Activated CD8-positive, alpha-beta T cell treated with anti-CD3 and anti-CD28 coated beads for 36 hours (primary cell): ENCODE data around the gene CDK5RAP2. TPM values are rescaled to one million over a fixed set of nuclear protein-coding genes. Genes with fewer than 3 reads are reported as not detected.

Experiments used
- ATAC-seq: fragments of 200-7000 bp; cut with Tn5 transposase; one replicate; pipeline ENCODE4 v1.10.0; 2021; ENCODE audit warnings: mild to moderate bottlenecking, moderate library complexity
- CTCF ChIA-PET: fragments of 350-600 bp; sonication (Branson Sonifier 250); formaldehyde crosslinking; loops from one replicate; lab custom pipeline; 2021; ENCODE audit warnings: antibody characterized with exemption; lab: Charles Lee
- POLR2A ChIA-PET: fragments of 350-600 bp; sonication (Branson Sonifier 250); formaldehyde crosslinking; loops from one replicate; lab custom pipeline; 2021; ENCODE audit warnings: antibody characterized with exemption; lab: Charles Lee
- DNase-seq: peaks from one replicate; pipeline ENCODE4 v3.0.0-alpha.2; 2020
- H3K27ac Mint-ChIP-seq: one replicate; pipeline ENCODE4 v1.8.0; 2021; ENCODE audit warnings: mild to moderate bottlenecking, mixed read lengths
- H3K27me3 Mint-ChIP-seq: one replicate; pipeline ENCODE4 v1.8.0; 2021; ENCODE audit warnings: mixed read lengths
- H3K36me3 Mint-ChIP-seq: one replicate; pipeline ENCODE4 v1.8.0; 2021; ENCODE audit warnings: low read depth, mixed read lengths
- H3K4me1 Mint-ChIP-seq: one replicate; pipeline ENCODE4 v1.8.0; 2021; ENCODE audit warnings: low read depth, mixed read lengths
- H3K4me3 Mint-ChIP-seq: one replicate; pipeline ENCODE4 v1.8.0; 2021; ENCODE audit warnings: mild to moderate bottlenecking, moderate library complexity, mixed read lengths
- H3K9me3 Mint-ChIP-seq: one replicate; pipeline ENCODE4 v1.8.0; 2021; ENCODE audit warnings: mixed read lengths
- CTCF ChIP-seq: fragments of 200-600 bp; IDR thresholded peaks from one replicate; pipeline ENCODE4 v1.8.0; 2022; ENCODE audit warnings: antibody characterized with exemption, mild to moderate bottlenecking
- intact Hi-C: fragments of 100-400 bp; cut with micrococcal nuclease; formaldehyde crosslinking; loops from one replicate; pipeline ENCODE4 v1.10.0; 2022
- total RNA-seq, 2 experiments: library from RNA; stranded (reverse); gene quantifications; one replicate each; pipeline ENCODE4 v1.2.3, GENCODE V29; 2021

The CDK5RAP2 gene
- total RNA-seq, 2 experiments from 2014 or later = 61.5 to 67.6 TPM

GRCh38 chr9:120358877-120359276 is 221.1 kb downstream of the CDK5RAP2 start:
- no peaks in the 10 kb centered on the region for H3K27me3 Mint-ChIP-seq
- DNase-seq = no peak
- H3K36me3 Mint-ChIP-seq = peaks cover 2% of the 10 kb centered on the region
- TF ChIP-seq CTCF = no peak
- no peak overlapping the region for H3K4me3 Mint-ChIP-seq
- H3K27ac Mint-ChIP-seq = no peak overlapping the region
- H3K9me3 Mint-ChIP-seq = no peaks in the 10 kb centered on the region
- ChIA-PET CTCF (no interaction called here), POLR2A (no interaction called here)
- H3K4me1 Mint-ChIP-seq = no peaks in the 10 kb centered on the region
- no peak for ATAC-seq
- intact Hi-C loops = no loop called here

- ChIA-PET POLR2A (interaction anchor here (0.7 kb wide), 1 partner anchor 91 kb away, joined by 3 read pairs; no protein-coding TSS in a partner anchor), CTCF (no interaction called here)
- no peaks in the 10 kb centered on the region for H3K4me1 Mint-ChIP-seq
- no peak for ATAC-seq
- intact Hi-C loops = no loop called here
- no peak for DNase-seq
- no peak overlapping the region for H3K27ac Mint-ChIP-seq
- peaks cover 2% of the 10 kb centered on the region for H3K36me3 Mint-ChIP-seq
- TF ChIP-seq CTCF = no peak
- H3K4me3 Mint-ChIP-seq = no peak overlapping the region
- H3K9me3 Mint-ChIP-seq = no peaks in the 10 kb centered on the region
- peaks cover 5% of the 10 kb centered on the region for H3K27me3 Mint-ChIP-seq
These were observed 226.5 kb downstream of the CDK5RAP2 start for GRCh38 chr9:120353506-120353905.

- Mint-ChIP-seq H3K27me3 (peaks cover 5% of the 10 kb centered on the region), H3K36me3 (peaks cover 2% of the 10 kb centered on the region), H3K4me3 (no peak overlapping the region), H3K27ac (no peak overlapping the region), H3K9me3 (no peaks in the 10 kb centered on the region), H3K4me1 (no peaks in the 10 kb centered on the region)
- intact Hi-C loops = no loop called here
- DNase-seq = no peak
- TF ChIP-seq CTCF = no peak
- ChIA-PET CTCF (no interaction called here), POLR2A (no interaction called here)
- ATAC-seq = no peak
These were observed 228.9 kb downstream of the CDK5RAP2 start for GRCh38 chr9:120351106-120351505.

GRCh38 chr9:120350596-120350995 is 229.4 kb downstream of the CDK5RAP2 start:
- H3K36me3 Mint-ChIP-seq = no peaks in the 10 kb centered on the region
- CTCF ChIA-PET = no interaction called here

GRCh38 chr9:120348951-120349429 is 231.0 kb downstream of the CDK5RAP2 start:
- no peak overlapping the region for H3K4me3 Mint-ChIP-seq
- CTCF ChIA-PET = no interaction called here
- DNase-seq (peak; percentile 17), ATAC-seq (peak; percentile 60)
- no peaks in the 10 kb centered on the region for H3K4me1 Mint-ChIP-seq
- intact Hi-C loops = no loop called here
- H3K36me3 Mint-ChIP-seq = no peaks in the 10 kb centered on the region
- H3K9me3 Mint-ChIP-seq = no peaks in the 10 kb centered on the region
- peaks cover 5% of the 10 kb centered on the region for H3K27me3 Mint-ChIP-seq
- no peak overlapping the region for H3K27ac Mint-ChIP-seq
- POLR2A ChIA-PET = no interaction called here
- TF ChIP-seq CTCF = peak; percentile 70

More at GRCh38 chr9:120350596-120350995, 229.4 kb downstream of the CDK5RAP2 start:
- peaks cover 5% of the 10 kb centered on the region for H3K27me3 Mint-ChIP-seq
- H3K4me3 Mint-ChIP-seq = no peak overlapping the region
- intact Hi-C loops = no loop called here
- no peak overlapping the region for H3K27ac Mint-ChIP-seq
- H3K4me1 Mint-ChIP-seq = no peaks in the 10 kb centered on the region
- DNase-seq (no peak), ATAC-seq (no peak)
- no peaks in the 10 kb centered on the region for H3K9me3 Mint-ChIP-seq
- POLR2A ChIA-PET = no interaction called here
- no peak for TF ChIP-seq CTCF
